K562 (cell line): ENCODE results near the gene LMF2. TPM values are rescaled to one million over a fixed set of nuclear protein-coding genes. Genes with fewer than 3 reads are reported as not detected.

Experiments
- COPS2 ChIP-seq: fragments of 450-650 bp; conservative IDR thresholded peaks from 2 replicates; pipeline ENCODE4 v1.6.1; 2016; ENCODE audit warnings: mild to moderate bottlenecking, moderate library complexity
- CXXC5 ChIP-seq: fragments of 250-450 bp; sonication (Bioruptor Pico); IDR thresholded peaks from 2 replicates; pipeline ENCODE4 v1.8.0; 2022; ENCODE audit warnings: inconsistent platforms, mild to moderate bottlenecking, moderate library complexity
- DPF2 ChIP-seq: fragments of 450-650 bp; IDR thresholded peaks from 2 replicates; pipeline ENCODE4 v1.6.1; 2016
- FOXK2 ChIP-seq, 2 experiments: fragments of 450-650 bp; IDR thresholded peaks in 1 of 2; conservative IDR thresholded peaks in 1 of 2; 2 replicates each; pipeline ENCODE4 v1.6.1; 2016; ENCODE audit warnings: low read depth in 2 of 2, mild to moderate bottlenecking in 1 of 2
- IRF2 ChIP-seq: sonication (generic); formaldehyde crosslinking; IDR thresholded peaks from 2 replicates; pipeline ENCODE4 v1.8.1; 2022; ENCODE audit warnings: mild to moderate bottlenecking, missing genetic modification reagents
- NFE2L1 ChIP-seq: fragments of 450-650 bp; IDR thresholded peaks from 2 replicates; pipeline ENCODE4 v1.6.1; 2016; ENCODE audit warnings: missing genetic modification characterization, low read depth, mild to moderate bottlenecking, missing compliant biosample characterization, moderate library complexity, borderline replicate concordance
- NFIX ChIP-seq: fragments of 250-450 bp; sonication (Bioruptor Pico); IDR thresholded peaks from 2 replicates; pipeline ENCODE4 v1.4.0; 2020; ENCODE audit warnings: low read depth, mild to moderate bottlenecking, moderate library complexity
- PTRF ChIP-seq: fragments of 450-650 bp; IDR thresholded peaks from 2 replicates; pipeline ENCODE4 v1.6.1; 2016; ENCODE audit warnings: mild to moderate bottlenecking, missing genetic modification characterization, missing compliant biosample characterization
- SNRNP70 ChIP-seq: fragments of 200-400 bp; formaldehyde crosslinking; optimal IDR thresholded peaks from 2 replicates; pipeline ENCODE3; 2017; ENCODE audit warnings: low read depth, low read length
- TAF9B ChIP-seq: fragments of 450-650 bp; IDR thresholded peaks from 2 replicates; pipeline ENCODE4 v1.6.1; 2018; ENCODE audit warnings: mild to moderate bottlenecking; ENCODE audit not compliant: partially characterized antibody
- TOE1 ChIP-seq, 2 experiments: fragments of 450-650 bp in 1 of 2; sonication (generic) in 1 of 2; formaldehyde crosslinking in 1 of 2; IDR thresholded peaks; 2 replicates each; pipeline versions ENCODE4 v1.7.1 to v1.8.0; 2016 to 2022; ENCODE audit warnings: borderline replicate concordance in 2 of 2, mild to moderate bottlenecking in 2 of 2, antibody characterized with exemption in 1 of 2, inconsistent platforms in 1 of 2, low read depth in 1 of 2, missing genetic modification reagents in 1 of 2, moderate library complexity in 1 of 2
- ZBTB7A ChIP-seq: IDR thresholded peaks from 2 replicates; pipeline ENCODE4 v1.6.1; 2011; ENCODE audit warnings: low read depth, mild to moderate bottlenecking, low read length, moderate library complexity, borderline replicate concordance; ENCODE audit not compliant: control insufficient read depth
- ZNF274 ChIP-seq: IDR thresholded peaks from 2 replicates; pipeline ENCODE4 v1.6.1; 2011; ENCODE audit warnings: low read depth, mild to moderate bottlenecking, low read length, moderate library complexity, borderline replicate concordance
- ZNF436 ChIP-seq: fragments of 250-450, 450-650 bp; sonication (Bioruptor Pico); formaldehyde crosslinking; IDR thresholded peaks from 2 replicates; pipeline ENCODE4 v1.7.0; 2020; ENCODE audit warnings: mild to moderate bottlenecking
- ZNF445 ChIP-seq: fragments of 250-450 bp; sonication (Bioruptor Pico); IDR thresholded peaks from 2 replicates; pipeline ENCODE4 v1.4.0; 2020; ENCODE audit warnings: low read depth, mild to moderate bottlenecking, moderate library complexity
- polyA plus RNA-seq, 8 experiments: library from polyadenylated mRNA; depleted of rRNA in 4 of 8; stranded (reverse) in 5 of 8; unstranded in 3 of 8; fragments of >200 nt; fragmentation: Nextera tagmentation in 2 of 8; fragmentation: Illumina TruSeq in 1 of 8; extraction: Ambion mirVana in 2 of 8; extraction: Trizol in 1 of 8; gene quantifications; 2 replicates each; pipeline versions ENCODE4 v1.2.1 to v1.2.3, GENCODE V29; 2011 to 2014; ENCODE audit warnings: inconsistent platforms in 1 of 8, missing spikeins in 1 of 8
- total RNA-seq, 7 experiments: library from RNA; depleted of rRNA in 6 of 7; stranded (reverse); fragments of >200 nt in 6 of 7; fragmentation: Illumina TruSeq in 2 of 7; extraction: Trizol in 2 of 7; gene quantifications; 2 replicates each; pipeline versions ENCODE4 v1.2.1 to v1.2.3, GENCODE V29; 2011 to 2021; ENCODE audit warnings: low replicate concordance in 1 of 7
- TF ChIP-seq, protein P1 (sequence below): fragments of 450-650 bp; IDR thresholded peaks from 2 replicates; pipeline ENCODE4 v1.6.1; 2017; ENCODE audit warnings: antibody characterized with exemption, mild to moderate bottlenecking
- TF ChIP-seq, protein P2 (sequence below), 2 experiments: fragments of 150-350 bp in 1 of 2; IDR thresholded peaks; 2 replicates each; pipeline ENCODE4 v1.6.1; 2012 to 2016; ENCODE audit warnings: low read depth in 2 of 2, low read length in 2 of 2, mild to moderate bottlenecking in 1 of 2, moderate library complexity in 1 of 2
- TF ChIP-seq, protein P3 (sequence below), 2 experiments: fragments of 250-450 bp in 1 of 2; fragments of 450-650 bp in 1 of 2; sonication (Bioruptor Pico) in 1 of 2; IDR thresholded peaks; 2 replicates each; pipeline versions ENCODE4 v1.6.1 to v1.8.0; 2016 to 2021; ENCODE audit warnings: mild to moderate bottlenecking in 2 of 2, moderate library complexity in 2 of 2, missing compliant biosample characterization in 1 of 2, missing genetic modification characterization in 1 of 2

The LMF2 gene
- total and polyA plus RNA-seq, 9 of the 15 experiments (the other 6 are each of a cell fraction or from before 2014, with no cell fraction given) = 0.08 to 37.1 (median 7.6) TPM

DNA sequence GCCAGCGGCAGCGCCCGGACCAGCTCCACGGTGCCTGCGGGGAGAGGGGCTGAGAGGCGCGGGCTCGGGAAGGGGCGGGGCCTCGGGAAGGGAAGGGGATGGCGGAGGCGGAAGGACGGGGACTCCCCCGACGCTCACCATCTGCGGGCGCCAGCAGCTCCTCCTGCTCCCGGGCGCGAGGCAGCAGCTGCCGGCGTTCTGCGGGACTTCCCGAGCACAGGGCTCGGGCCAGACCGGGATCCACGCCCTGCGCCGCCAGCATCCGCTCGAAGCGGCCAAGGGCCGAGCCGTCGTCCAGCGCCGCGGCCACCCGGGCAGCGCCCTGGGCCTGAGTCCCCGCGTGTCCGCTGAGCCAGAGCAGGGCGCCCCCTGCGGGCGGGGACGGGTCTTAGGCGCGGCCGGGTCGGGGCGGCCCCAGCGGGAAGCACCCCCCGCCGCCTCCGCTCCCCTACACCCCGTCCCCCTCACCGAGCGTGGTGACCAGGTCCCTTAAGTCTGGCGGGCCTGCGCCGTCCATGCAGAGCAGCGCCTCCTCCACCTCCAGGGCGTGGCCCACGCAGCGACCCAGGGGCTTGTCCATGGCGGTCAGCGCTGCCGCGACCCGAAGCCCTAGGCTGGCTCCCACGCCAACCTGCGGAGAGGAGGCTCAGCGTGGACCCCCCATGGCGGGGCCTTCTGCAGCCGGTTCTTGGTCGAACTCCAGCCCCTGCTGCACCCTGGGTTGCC, 18.8 kb upstream of the LMF2 start (continued):
- TF ChIP-seq, protein P1, sequence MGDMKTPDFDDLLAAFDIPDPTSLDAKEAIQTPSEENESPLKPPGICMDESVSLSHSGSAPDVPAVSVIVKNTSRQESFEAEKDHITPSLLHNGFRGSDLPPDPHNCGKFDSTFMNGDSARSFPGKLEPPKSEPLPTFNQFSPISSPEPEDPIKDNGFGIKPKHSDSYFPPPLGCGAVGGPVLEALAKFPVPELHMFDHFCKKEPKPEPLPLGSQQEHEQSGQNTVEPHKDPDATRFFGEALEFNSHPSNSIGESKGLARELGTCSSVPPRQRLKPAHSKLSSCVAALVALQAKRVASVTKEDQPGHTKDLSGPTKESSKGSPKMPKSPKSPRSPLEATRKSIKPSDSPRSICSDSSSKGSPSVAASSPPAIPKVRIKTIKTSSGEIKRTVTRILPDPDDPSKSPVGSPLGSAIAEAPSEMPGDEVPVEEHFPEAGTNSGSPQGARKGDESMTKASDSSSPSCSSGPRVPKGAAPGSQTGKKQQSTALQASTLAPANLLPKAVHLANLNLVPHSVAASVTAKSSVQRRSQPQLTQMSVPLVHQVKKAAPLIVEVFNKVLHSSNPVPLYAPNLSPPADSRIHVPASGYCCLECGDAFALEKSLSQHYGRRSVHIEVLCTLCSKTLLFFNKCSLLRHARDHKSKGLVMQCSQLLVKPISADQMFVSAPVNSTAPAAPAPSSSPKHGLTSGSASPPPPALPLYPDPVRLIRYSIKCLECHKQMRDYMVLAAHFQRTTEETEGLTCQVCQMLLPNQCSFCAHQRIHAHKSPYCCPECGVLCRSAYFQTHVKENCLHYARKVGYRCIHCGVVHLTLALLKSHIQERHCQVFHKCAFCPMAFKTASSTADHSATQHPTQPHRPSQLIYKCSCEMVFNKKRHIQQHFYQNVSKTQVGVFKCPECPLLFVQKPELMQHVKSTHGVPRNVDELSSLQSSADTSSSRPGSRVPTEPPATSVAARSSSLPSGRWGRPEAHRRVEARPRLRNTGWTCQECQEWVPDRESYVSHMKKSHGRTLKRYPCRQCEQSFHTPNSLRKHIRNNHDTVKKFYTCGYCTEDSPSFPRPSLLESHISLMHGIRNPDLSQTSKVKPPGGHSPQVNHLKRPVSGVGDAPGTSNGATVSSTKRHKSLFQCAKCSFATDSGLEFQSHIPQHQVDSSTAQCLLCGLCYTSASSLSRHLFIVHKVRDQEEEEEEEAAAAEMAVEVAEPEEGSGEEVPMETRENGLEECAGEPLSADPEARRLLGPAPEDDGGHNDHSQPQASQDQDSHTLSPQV = peak; percentile 86
- TF ChIP-seq CXXC5 (CRISPR knock-in tag) (peak; percentile 43), FOXK2 (conservative IDR thresholded peaks at IDR 0.05 in 1 of 2, IDR thresholded peaks at IDR 0.05 in 1 of 2; ENCODE audit: low read depth in 2 of 2) (no peak), ZNF445 (CRISPR knock-in tag) (no peak), ZNF274 (no peak), TAF9B (no peak), PTRF (tag) (no peak), IRF2 (CRISPR knock-in tag) (no peak), DPF2 (0 out of 2 replicates have a peak, but pooled peaks have one; percentile 32), NFE2L1 (tag) (no peak), TOE1 (IDR thresholded peaks at IDR 0.05; ENCODE audit: borderline replicate concordance) (no peak), TOE1 (CRISPR knock-in tag; IDR thresholded peaks at IDR 0.05; ENCODE audit: borderline replicate concordance, low read depth) (no peak), SNRNP70 (no peak), ZBTB7A (peak; percentile 60; the same call in 1 of the 2 replicates), NFIX (no peak), COPS2 (no peak), ZNF436 (CRISPR knock-in tag) (no peak)
- TF ChIP-seq, protein P2, sequence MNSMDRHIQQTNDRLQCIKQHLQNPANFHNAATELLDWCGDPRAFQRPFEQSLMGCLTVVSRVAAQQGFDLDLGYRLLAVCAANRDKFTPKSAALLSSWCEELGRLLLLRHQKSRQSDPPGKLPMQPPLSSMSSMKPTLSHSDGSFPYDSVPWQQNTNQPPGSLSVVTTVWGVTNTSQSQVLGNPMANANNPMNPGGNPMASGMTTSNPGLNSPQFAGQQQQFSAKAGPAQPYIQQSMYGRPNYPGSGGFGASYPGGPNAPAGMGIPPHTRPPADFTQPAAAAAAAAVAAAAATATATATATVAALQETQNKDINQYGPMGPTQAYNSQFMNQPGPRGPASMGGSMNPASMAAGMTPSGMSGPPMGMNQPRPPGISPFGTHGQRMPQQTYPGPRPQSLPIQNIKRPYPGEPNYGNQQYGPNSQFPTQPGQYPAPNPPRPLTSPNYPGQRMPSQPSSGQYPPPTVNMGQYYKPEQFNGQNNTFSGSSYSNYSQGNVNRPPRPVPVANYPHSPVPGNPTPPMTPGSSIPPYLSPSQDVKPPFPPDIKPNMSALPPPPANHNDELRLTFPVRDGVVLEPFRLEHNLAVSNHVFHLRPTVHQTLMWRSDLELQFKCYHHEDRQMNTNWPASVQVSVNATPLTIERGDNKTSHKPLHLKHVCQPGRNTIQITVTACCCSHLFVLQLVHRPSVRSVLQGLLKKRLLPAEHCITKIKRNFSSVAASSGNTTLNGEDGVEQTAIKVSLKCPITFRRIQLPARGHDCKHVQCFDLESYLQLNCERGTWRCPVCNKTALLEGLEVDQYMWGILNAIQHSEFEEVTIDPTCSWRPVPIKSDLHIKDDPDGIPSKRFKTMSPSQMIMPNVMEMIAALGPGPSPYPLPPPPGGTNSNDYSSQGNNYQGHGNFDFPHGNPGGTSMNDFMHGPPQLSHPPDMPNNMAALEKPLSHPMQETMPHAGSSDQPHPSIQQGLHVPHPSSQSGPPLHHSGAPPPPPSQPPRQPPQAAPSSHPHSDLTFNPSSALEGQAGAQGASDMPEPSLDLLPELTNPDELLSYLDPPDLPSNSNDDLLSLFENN (IDR thresholded peaks at IDR 0.05; ENCODE audit: low read depth in 2 of 2, low read length in 2 of 2) = no peak
- TF ChIP-seq, protein P3, sequence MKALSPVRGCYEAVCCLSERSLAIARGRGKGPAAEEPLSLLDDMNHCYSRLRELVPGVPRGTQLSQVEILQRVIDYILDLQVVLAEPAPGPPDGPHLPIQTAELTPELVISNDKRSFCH (CRISPR knock-in tag; IDR thresholded peaks at IDR 0.05) = no peak
- TF ChIP-seq, protein P3 (tag; IDR thresholded peaks at IDR 0.05) = no peak
